Caco-2 (cell line): ENCODE data around the gene SLC2A4. TPM values are rescaled to one million over a fixed set of nuclear protein-coding genes. Genes with fewer than 3 reads are reported as not detected.

Source experiments
- BruUV-seq: library from RNA; stranded (reverse); fragments of 400-500 nt; replicated peaks from 2 replicates; lab custom pipeline; 2021; lab: Mats Ljungman, UMichigan
- CTCF ChIA-PET: fragments of 300-600 bp; sonication (Branson Sonifier 250); formaldehyde crosslinking; loops from one replicate; lab custom pipeline; 2022; ENCODE audit warnings: antibody characterized with exemption; lab: Charles Lee
- POLR2A ChIA-PET: fragments of 300-600 bp; sonication (Branson Sonifier 250); formaldehyde crosslinking; loops from one replicate; lab custom pipeline; 2022; ENCODE audit warnings: antibody characterized with exemption; lab: Charles Lee
- DNase-seq, 2 experiments: peaks; one replicate each; pipeline versions ENCODE4 v3.0.0 to v3.0.0-alpha.2; 2020 to 2022
- H3K27me3 ChIP-seq: replicated peaks from 2 replicates; pipeline ENCODE4 v1.6.0; 2011; ENCODE audit warnings: low read length; ENCODE audit not compliant: control insufficient read depth, insufficient read depth
- H3K36me3 ChIP-seq: 2 replicates; pipeline ENCODE4 v1.5.1; 2011; ENCODE audit warnings: low read length; ENCODE audit not compliant: control insufficient read depth, insufficient read depth
- H3K4me1 ChIP-seq: fragments of 250-450 bp; sonication (Bioruptor Pico); 2 replicates; pipeline ENCODE4 v1.5.1; 2020; ENCODE audit warnings: mild to moderate bottlenecking
- H3K4me3 ChIP-seq: 2 replicates; pipeline ENCODE4 v1.5.1; 2011; ENCODE audit warnings: low read depth, mild to moderate bottlenecking, control low read depth, low read length
- H3K9me3 ChIP-seq: fragments of 250-450 bp; sonication (Bioruptor Pico); 2 replicates; pipeline ENCODE4 v1.5.1; 2020; ENCODE audit warnings: mild to moderate bottlenecking, moderate library complexity
- H3K27ac Mint-ChIP-seq: one replicate; pipeline ENCODE4 v1.8.0; 2022; ENCODE audit warnings: mixed read lengths; ENCODE audit not compliant: unreplicated experiment
- H3K27me3 Mint-ChIP-seq: one replicate; pipeline ENCODE4 v1.8.0; 2022; ENCODE audit warnings: mixed read lengths; ENCODE audit not compliant: insufficient read depth, unreplicated experiment
- H3K36me3 Mint-ChIP-seq: one replicate; pipeline ENCODE4 v1.8.0; 2022; ENCODE audit warnings: mild to moderate bottlenecking, mixed read lengths; ENCODE audit not compliant: insufficient read depth, unreplicated experiment
- H3K4me1 Mint-ChIP-seq: one replicate; pipeline ENCODE4 v1.8.0; 2022; ENCODE audit warnings: low read depth, mixed read lengths; ENCODE audit not compliant: unreplicated experiment
- H3K4me3 Mint-ChIP-seq: one replicate; pipeline ENCODE4 v1.8.0; 2022; ENCODE audit warnings: mild to moderate bottlenecking, moderate library complexity, mixed read lengths; ENCODE audit not compliant: unreplicated experiment
- H3K9me3 Mint-ChIP-seq: one replicate; pipeline ENCODE4 v1.8.0; 2022; ENCODE audit warnings: mixed read lengths; ENCODE audit not compliant: unreplicated experiment
- CTCF ChIP-seq, 2 experiments: fragments of 200-600 bp in 1 of 2; IDR thresholded peaks; 1 replicate in 1 of 2; 2 replicates in 1 of 2; pipeline versions ENCODE4 v1.5.1 to v1.8.0; 2011 to 2022; ENCODE audit warnings: antibody characterized with exemption in 1 of 2, control low read depth in 1 of 2, inconsistent platforms in 1 of 2, low read depth in 1 of 2, low read length in 1 of 2, mild to moderate bottlenecking in 1 of 2, moderate library complexity in 1 of 2; ENCODE audit not compliant: insufficient read depth in 1 of 2, severe bottlenecking in 1 of 2, unreplicated experiment in 1 of 2
- intact Hi-C: fragments of 100-400 bp; cut with micrococcal nuclease; formaldehyde crosslinking; loops from one replicate; pipeline ENCODE4 v1.10.0; 2022; ENCODE audit not compliant: unreplicated experiment
- total RNA-seq: library from RNA; stranded (reverse); gene quantifications from 2 replicates; pipeline ENCODE4 v1.2.3, GENCODE V29; 2022

The SLC2A4 gene
- total RNA-seq, 1 experiment from 2014 or later, result 0.88 TPM

- peak overlapping the region; percentile 85 for H3K27ac Mint-ChIP-seq
- BruUV-seq, result no TSS peak
- H3K36me3 Mint-ChIP-seq, result peaks cover 72% of the 10 kb centered on the region
- Histone ChIP-seq H3K9me3 (no peaks in the 10 kb centered on the region), H3K4me1 (no peaks in the 10 kb centered on the region), H3K36me3 (no peaks in the 10 kb centered on the region; the same call in none of the 2 replicates), H3K27me3 (no peaks in the 10 kb centered on the region), H3K4me3 (peak overlapping the region; percentile 65)
- no peak for DNase-seq
- H3K27me3 Mint-ChIP-seq, result no peaks in the 10 kb centered on the region
- intact Hi-C loops, result no loop called here
- TF ChIP-seq CTCF (IDR thresholded peaks at IDR 0.05; ENCODE audit: insufficient read depth in 1 of 2, low read depth in 1 of 2, low read length in 1 of 2, severe bottlenecking in 1 of 2, unreplicated experiment in 1 of 2), result no peak
- H3K4me1 Mint-ChIP-seq, result peaks cover 13% of the 10 kb centered on the region
- no peaks in the 10 kb centered on the region for H3K9me3 Mint-ChIP-seq
- CTCF ChIA-PET, result interaction anchor here (0.9 kb wide), 1 partner anchor 13 kb away, joined by 3 read pairs; no protein-coding TSS in a partner anchor
- H3K4me3 Mint-ChIP-seq, result peak overlapping the region; percentile 93
- POLR2A ChIA-PET, result interaction anchor here (0.6 to 1.2 kb wide), 2 partner anchors 14 to 1904 kb away, joined by 4 to 6 read pairs; partner anchors contain the start of genes ACADVL and DLG4
Measured at GRCh38 chr17:7233701-7234082, 47.8 kb upstream of the SLC2A4 start.

DNA sequence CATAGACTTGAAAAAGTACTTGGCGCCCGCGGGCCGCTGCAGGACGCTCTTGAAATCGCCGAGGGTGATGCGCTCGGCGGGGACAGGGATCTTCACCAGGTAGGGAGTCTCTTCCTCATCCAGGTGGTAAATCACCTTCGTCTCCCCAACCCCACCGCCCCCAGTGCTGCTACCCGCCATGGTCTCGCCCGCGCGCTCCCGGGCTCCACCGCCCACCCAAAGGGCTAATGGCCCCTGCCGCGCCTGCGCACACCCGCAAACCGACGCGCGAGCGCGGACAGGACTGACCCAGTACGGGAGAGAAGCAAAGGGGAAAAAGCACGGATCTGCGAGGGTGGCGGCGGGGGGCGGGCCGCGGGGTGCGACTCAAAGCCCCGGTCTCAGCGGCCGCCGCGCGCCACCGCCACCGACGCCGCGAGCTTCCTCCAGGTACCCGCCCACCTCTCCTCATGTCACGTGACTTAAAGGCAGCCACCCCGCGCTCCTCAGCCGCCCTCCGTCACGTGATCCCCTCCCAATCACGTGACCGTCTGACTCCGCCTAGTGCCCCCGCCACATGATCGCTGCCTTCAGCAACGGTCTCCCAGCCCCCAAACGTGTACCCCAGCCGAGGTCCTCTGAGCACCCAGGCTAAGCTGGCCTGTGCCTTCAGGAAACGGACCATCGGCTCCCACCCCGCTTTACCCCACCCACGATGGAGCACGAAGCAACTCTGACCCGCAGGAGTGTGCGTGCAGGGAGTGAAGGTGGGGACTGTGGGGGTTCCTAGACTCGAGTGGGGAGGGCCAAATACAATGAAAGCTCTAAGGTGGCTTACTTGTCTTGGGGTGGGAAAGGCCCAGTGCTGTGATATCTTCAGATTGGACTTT lies 47.2 kb upstream of the SLC2A4 start, which contains the start of gene DVL2:
TSS of gene DVL2 (minus strand) at position 435 of the 869 bp plus-strand sequence. CDS start at position 180, 255 bp downstream.
- Histone ChIP-seq H3K27me3 (no peaks in the 10 kb centered on the region), H3K4me3 (peak within 1 kb of the TSS; percentile 65), H3K36me3 (no peaks in the 10 kb centered on the region; the same call in none of the 2 replicates), H3K4me1 (no peaks in the 10 kb centered on the region), H3K9me3 (no peaks in the 10 kb centered on the region)
- Mint-ChIP-seq H3K9me3 (no peaks in the 10 kb centered on the region), H3K27me3 (no peaks in the 10 kb centered on the region), H3K36me3 (peaks cover 76% of the 10 kb centered on the region), H3K4me3 (peak within 1 kb of the TSS; percentile 93), H3K4me1 (peaks cover 13% of the 10 kb centered on the region), H3K27ac (peak within 1 kb of the TSS; percentile 85)
- ChIA-PET CTCF (interaction anchor here (0.9 kb wide), 1 partner anchor 14 kb away, joined by 3 read pairs; no protein-coding TSS in a partner anchor), POLR2A (interaction anchor here (0.5 to 1.2 kb wide), 3 partner anchors 15 to 1905 kb away, joined by 4 to 6 read pairs (median 5); partner anchors contain the start of genes ACADVL and DLG4)
- BruUV-seq, result TSS peak; percentile 31
- intact Hi-C loops, result no loop called here
- no peak for TF ChIP-seq CTCF (IDR thresholded peaks at IDR 0.05; ENCODE audit: insufficient read depth in 1 of 2, low read depth in 1 of 2, low read length in 1 of 2, severe bottlenecking in 1 of 2, unreplicated experiment in 1 of 2)
- peak; percentile 88 to 91 for DNase-seq
